A549 (cell line): ENCODE measurements around the gene MB21D2.

ENCODE experiments used
- CBX8 ChIP-seq: fragments of 200-600 bp; sonication (generic); IDR thresholded peaks from 2 replicates; pipeline ENCODE4 v1.6.1; 2016
- CHD2 ChIP-seq: fragments of 150-350 bp; IDR thresholded peaks from 2 replicates; pipeline ENCODE4 v1.6.1; 2014; ENCODE audit warnings: low read length; ENCODE audit not compliant: partially characterized antibody
- CTCF ChIP-seq: fragments of >200 bp; sonication (Bioruptor Twin); formaldehyde crosslinking; IDR thresholded peaks from 3 replicates; pipeline ENCODE4 v1.5.1; 2016
- EP300 ChIP-seq, 2 experiments: fragments of >200 bp; sonication (Bioruptor Twin); formaldehyde crosslinking; IDR thresholded peaks; 2 replicates in 1 of 2; 3 replicates in 1 of 2; pipeline ENCODE4 v1.6.1; 2016 to 2017
- POLR2A ChIP-seq: IDR thresholded peaks from 2 replicates; pipeline ENCODE4 v1.6.1; 2012; ENCODE audit warnings: mild to moderate bottlenecking, low read length
- TF ChIP-seq, protein P1 (sequence below): IDR thresholded peaks from 2 replicates; pipeline ENCODE4 v1.6.1; 2012

GRCh38 chr3:192889679-192890078 is 28.0 kb downstream of the MB21D2 start:
- TF ChIP-seq CTCF (no peak), CBX8 (no peak), POLR2A (no peak), CHD2 (no peak), EP300 (IDR thresholded peaks at IDR 0.05) (no peak)
- TF ChIP-seq, protein P1, sequence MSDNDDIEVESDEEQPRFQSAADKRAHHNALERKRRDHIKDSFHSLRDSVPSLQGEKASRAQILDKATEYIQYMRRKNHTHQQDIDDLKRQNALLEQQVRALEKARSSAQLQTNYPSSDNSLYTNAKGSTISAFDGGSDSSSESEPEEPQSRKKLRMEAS, result no peak
